WTC11 (cell line): ENCODE measurements around the gene THSD7B. TPM values are rescaled to one million over a fixed set of nuclear protein-coding genes. Genes with fewer than 3 reads are reported as not detected.

Experiments
- ATAC-seq: fragments of 200-7000 bp; cut with Tn5 transposase; 2 replicates; pipeline ENCODE4 v1.10.0; 2021; ENCODE audit warnings: mild to moderate bottlenecking, moderate library complexity
- CTCF ChIA-PET: fragments of 300-600 bp; sonication (Branson Sonifier 250); formaldehyde crosslinking; loops from one replicate; lab custom pipeline; 2021; ENCODE audit warnings: antibody characterized with exemption; lab: Charles Lee
- POLR2A ChIA-PET: fragments of 350-600 bp; sonication (Branson Sonifier 250); formaldehyde crosslinking; loops from one replicate; lab custom pipeline; 2021; ENCODE audit warnings: antibody characterized with exemption; lab: Charles Lee
- DNase-seq: peaks from one replicate; pipeline ENCODE4 v3.0.0; 2021; ENCODE audit warnings: low spot score
- H3K27ac Mint-ChIP-seq: 2 replicates; pipeline ENCODE4 v1.8.0; 2021; ENCODE audit warnings: mixed read lengths
- H3K27me3 Mint-ChIP-seq: 2 replicates; pipeline ENCODE4 v1.8.0; 2021; ENCODE audit warnings: low read depth, mild to moderate bottlenecking, moderate library complexity, mixed read lengths
- H3K36me3 Mint-ChIP-seq: 2 replicates; pipeline ENCODE4 v1.8.0; 2021; ENCODE audit warnings: mixed read lengths
- H3K4me1 Mint-ChIP-seq: 2 replicates; pipeline ENCODE4 v1.8.0; 2022; ENCODE audit warnings: mixed read lengths
- H3K4me3 Mint-ChIP-seq: 2 replicates; pipeline ENCODE4 v1.8.0; 2021; ENCODE audit warnings: mild to moderate bottlenecking, moderate library complexity, mixed read lengths
- H3K9me3 Mint-ChIP-seq: 2 replicates; pipeline ENCODE4 v1.8.0; 2021; ENCODE audit warnings: mixed read lengths
- CBFB ChIP-seq: sonication (generic); formaldehyde crosslinking; IDR thresholded peaks from 2 replicates; pipeline ENCODE4 v1.8.1; 2022; ENCODE audit warnings: mild to moderate bottlenecking, low read depth, missing genetic modification reagents
- CREM ChIP-seq: sonication (generic); formaldehyde crosslinking; IDR thresholded peaks from 2 replicates; pipeline ENCODE4 v1.8.1; 2022; ENCODE audit warnings: mild to moderate bottlenecking, missing genetic modification reagents, moderate library complexity
- E2F5 ChIP-seq: sonication (generic); formaldehyde crosslinking; IDR thresholded peaks from 2 replicates; pipeline ENCODE4 v1.8.1; 2022; ENCODE audit warnings: mild to moderate bottlenecking, moderate library complexity, missing genetic modification reagents
- ELF4 ChIP-seq: sonication (generic); formaldehyde crosslinking; IDR thresholded peaks from 2 replicates; pipeline ENCODE4 v1.8.1; 2022; ENCODE audit warnings: low read depth, mild to moderate bottlenecking, moderate library complexity, missing genetic modification reagents
- ESRRA ChIP-seq: sonication (generic); formaldehyde crosslinking; IDR thresholded peaks from 2 replicates; pipeline ENCODE4 v1.8.1; 2022; ENCODE audit warnings: mild to moderate bottlenecking, missing genetic modification reagents, borderline replicate concordance
- FOXK1 ChIP-seq: sonication (generic); formaldehyde crosslinking; IDR thresholded peaks from 2 replicates; pipeline ENCODE4 v1.8.0; 2022; ENCODE audit warnings: mild to moderate bottlenecking, moderate library complexity, missing genetic modification reagents
- MLX ChIP-seq: sonication (generic); formaldehyde crosslinking; IDR thresholded peaks from 2 replicates; pipeline ENCODE4 v1.8.1; 2023; ENCODE audit warnings: mild to moderate bottlenecking, missing genetic modification reagents, moderate library complexity
- MXD4 ChIP-seq: fragments of 250-450 bp; sonication (Bioruptor Pico); IDR thresholded peaks from 2 replicates; pipeline ENCODE4 v1.8.0; 2021; ENCODE audit warnings: mild to moderate bottlenecking, moderate library complexity, borderline replicate concordance
- NR1H2 ChIP-seq: sonication (generic); formaldehyde crosslinking; IDR thresholded peaks from 2 replicates; pipeline ENCODE4 v1.9.0; 2021; ENCODE audit warnings: mild to moderate bottlenecking, moderate library complexity, missing genetic modification reagents
- OVOL2 ChIP-seq: fragments of 250-450 bp; sonication (Bioruptor Pico); IDR thresholded peaks from 2 replicates; pipeline ENCODE4 v1.9.0; 2021; ENCODE audit warnings: mild to moderate bottlenecking, borderline replicate concordance
- PREB ChIP-seq: sonication (generic); formaldehyde crosslinking; IDR thresholded peaks from 2 replicates; pipeline ENCODE4 v1.8.1; 2022; ENCODE audit warnings: mild to moderate bottlenecking, missing genetic modification reagents, moderate library complexity, borderline replicate concordance
- SOX15 ChIP-seq: fragments of 250-450 bp; sonication (Bioruptor Pico); IDR thresholded peaks from 2 replicates; pipeline ENCODE4 v1.9.0; 2021; ENCODE audit warnings: mild to moderate bottlenecking
- TP53 ChIP-seq: sonication (generic); formaldehyde crosslinking; IDR thresholded peaks from 2 replicates; pipeline ENCODE4 v1.8.1; 2023; ENCODE audit warnings: mild to moderate bottlenecking, missing genetic modification reagents
- ZBTB21 ChIP-seq: sonication (generic); formaldehyde crosslinking; IDR thresholded peaks from 2 replicates; pipeline ENCODE4 v1.8.1; 2023; ENCODE audit warnings: mild to moderate bottlenecking, missing genetic modification reagents, borderline replicate concordance
- ZNF232 ChIP-seq: sonication (generic); formaldehyde crosslinking; IDR thresholded peaks from 2 replicates; pipeline ENCODE4 v1.8.0; 2022; ENCODE audit warnings: mild to moderate bottlenecking, missing genetic modification reagents
- ZNF512 ChIP-seq: sonication (generic); formaldehyde crosslinking; IDR thresholded peaks from 2 replicates; pipeline ENCODE4 v1.8.1; 2022; ENCODE audit warnings: missing genetic modification reagents, borderline replicate concordance
- ZSCAN18 ChIP-seq: fragments of 250-450 bp; sonication (Bioruptor Pico); IDR thresholded peaks from 2 replicates; pipeline ENCODE4 v2.1.2; 2022; ENCODE audit warnings: mild to moderate bottlenecking, moderate library complexity
- total RNA-seq: library from RNA; stranded (reverse); gene quantifications from 3 replicates; pipeline ENCODE4 v1.2.3, GENCODE V29; 2021
- TF ChIP-seq, protein P1 (sequence below): sonication (generic); formaldehyde crosslinking; IDR thresholded peaks from 2 replicates; pipeline ENCODE4 v1.8.1; 2023; ENCODE audit warnings: mild to moderate bottlenecking, moderate library complexity, missing genetic modification reagents
- TF ChIP-seq, protein P2 (sequence below): sonication (generic); formaldehyde crosslinking; conservative IDR thresholded peaks from 2 replicates; pipeline ENCODE4 v1.8.1; 2023; ENCODE audit warnings: mild to moderate bottlenecking, low read depth, missing genetic modification reagents, moderate library complexity
- TF ChIP-seq, protein P3 (sequence below): sonication (generic); formaldehyde crosslinking; IDR thresholded peaks from 2 replicates; pipeline ENCODE4 v1.8.0; 2022; ENCODE audit warnings: mild to moderate bottlenecking, missing genetic modification reagents
- TF ChIP-seq, protein P4 (sequence below): sonication (generic); formaldehyde crosslinking; IDR thresholded peaks from 2 replicates; pipeline ENCODE4 v1.8.0; 2023; ENCODE audit warnings: missing genetic modification reagents

The THSD7B gene
- total RNA-seq, 1 experiment from 2014 or later, result 2.9 TPM

- no peak for TF ChIP-seq E2F5 (CRISPR knock-in tag)
- no peak for TF ChIP-seq ESRRA (CRISPR knock-in tag)
- no peak for TF ChIP-seq FOXK1 (CRISPR knock-in tag)
- TF ChIP-seq ZSCAN18 (CRISPR knock-in tag), result no peak
- no peak for TF ChIP-seq NR1H2 (CRISPR knock-in tag)
- TF ChIP-seq MLX, result no peak
- TF ChIP-seq ZBTB21, result no peak
- TF ChIP-seq, protein P1, sequence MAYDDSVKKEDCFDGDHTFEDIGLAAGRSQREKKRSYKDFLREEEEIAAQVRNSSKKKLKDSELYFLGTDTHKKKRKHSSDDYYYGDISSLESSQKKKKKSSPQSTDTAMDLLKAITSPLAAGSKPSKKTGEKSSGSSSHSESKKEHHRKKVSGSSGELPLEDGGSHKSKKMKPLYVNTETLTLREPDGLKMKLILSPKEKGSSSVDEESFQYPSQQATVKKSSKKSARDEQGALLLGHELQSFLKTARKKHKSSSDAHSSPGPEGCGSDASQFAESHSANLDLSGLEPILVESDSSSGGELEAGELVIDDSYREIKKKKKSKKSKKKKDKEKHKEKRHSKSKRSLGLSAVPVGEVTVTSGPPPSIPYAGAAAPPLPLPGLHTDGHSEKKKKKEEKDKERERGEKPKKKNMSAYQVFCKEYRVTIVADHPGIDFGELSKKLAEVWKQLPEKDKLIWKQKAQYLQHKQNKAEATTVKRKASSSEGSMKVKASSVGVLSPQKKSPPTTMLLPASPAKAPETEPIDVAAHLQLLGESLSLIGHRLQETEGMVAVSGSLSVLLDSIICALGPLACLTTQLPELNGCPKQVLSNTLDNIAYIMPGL (CRISPR knock-in tag), result no peak
- no peak for TF ChIP-seq ELF4 (CRISPR knock-in tag)
- TF ChIP-seq SOX15 (CRISPR knock-in tag), result no peak
- no peak for TF ChIP-seq CREM
- TF ChIP-seq, protein P2, sequence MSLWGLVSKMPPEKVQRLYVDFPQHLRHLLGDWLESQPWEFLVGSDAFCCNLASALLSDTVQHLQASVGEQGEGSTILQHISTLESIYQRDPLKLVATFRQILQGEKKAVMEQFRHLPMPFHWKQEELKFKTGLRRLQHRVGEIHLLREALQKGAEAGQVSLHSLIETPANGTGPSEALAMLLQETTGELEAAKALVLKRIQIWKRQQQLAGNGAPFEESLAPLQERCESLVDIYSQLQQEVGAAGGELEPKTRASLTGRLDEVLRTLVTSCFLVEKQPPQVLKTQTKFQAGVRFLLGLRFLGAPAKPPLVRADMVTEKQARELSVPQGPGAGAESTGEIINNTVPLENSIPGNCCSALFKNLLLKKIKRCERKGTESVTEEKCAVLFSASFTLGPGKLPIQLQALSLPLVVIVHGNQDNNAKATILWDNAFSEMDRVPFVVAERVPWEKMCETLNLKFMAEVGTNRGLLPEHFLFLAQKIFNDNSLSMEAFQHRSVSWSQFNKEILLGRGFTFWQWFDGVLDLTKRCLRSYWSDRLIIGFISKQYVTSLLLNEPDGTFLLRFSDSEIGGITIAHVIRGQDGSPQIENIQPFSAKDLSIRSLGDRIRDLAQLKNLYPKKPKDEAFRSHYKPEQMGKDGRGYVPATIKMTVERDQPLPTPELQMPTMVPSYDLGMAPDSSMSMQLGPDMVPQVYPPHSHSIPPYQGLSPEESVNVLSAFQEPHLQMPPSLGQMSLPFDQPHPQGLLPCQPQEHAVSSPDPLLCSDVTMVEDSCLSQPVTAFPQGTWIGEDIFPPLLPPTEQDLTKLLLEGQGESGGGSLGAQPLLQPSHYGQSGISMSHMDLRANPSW (CRISPR knock-in tag), result no peak
Observed at GRCh38 chr2:137208431-137208891, 443.1 kb downstream of the THSD7B start (continued).

DNA sequence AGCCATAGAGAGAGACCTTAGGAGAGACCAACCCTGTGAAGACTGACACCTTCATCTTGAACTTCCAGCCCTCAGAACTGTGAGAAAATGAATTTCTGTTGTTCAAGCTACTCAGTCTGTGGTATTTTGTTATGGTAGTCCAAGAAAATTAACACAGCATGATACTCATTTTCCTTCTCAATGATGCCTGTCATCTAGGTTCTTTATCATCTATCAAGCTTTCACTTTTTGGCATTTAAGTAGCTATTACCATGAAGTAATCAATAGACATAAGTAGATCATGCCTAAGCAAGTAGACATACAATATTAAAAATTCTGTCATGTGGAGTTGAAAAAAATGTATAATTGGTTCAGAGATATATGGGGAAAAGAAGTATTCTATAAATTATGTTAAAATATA, 444.7 kb downstream of the THSD7B start:
- CTCF ChIA-PET, result no interaction called here
- Mint-ChIP-seq H3K4me1 (peaks cover 48% of the 10 kb centered on the region), H3K27ac (no peak overlapping the region), H3K27me3 (no peaks in the 10 kb centered on the region), H3K9me3 (peaks cover 6% of the 10 kb centered on the region; the same call in 1 of the 2 replicates), H3K36me3 (no peaks in the 10 kb centered on the region), H3K4me3 (no peak overlapping the region)
- POLR2A ChIA-PET, result no interaction called here
- DNase-seq (no peak), ATAC-seq (no peak)
- TF ChIP-seq, protein P3, sequence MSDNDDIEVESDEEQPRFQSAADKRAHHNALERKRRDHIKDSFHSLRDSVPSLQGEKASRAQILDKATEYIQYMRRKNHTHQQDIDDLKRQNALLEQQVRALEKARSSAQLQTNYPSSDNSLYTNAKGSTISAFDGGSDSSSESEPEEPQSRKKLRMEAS, result no peak
- no peak for TF ChIP-seq TP53 (CRISPR knock-in tag)
- no peak for TF ChIP-seq OVOL2
- TF ChIP-seq MLX, result no peak
- TF ChIP-seq, protein P4, sequence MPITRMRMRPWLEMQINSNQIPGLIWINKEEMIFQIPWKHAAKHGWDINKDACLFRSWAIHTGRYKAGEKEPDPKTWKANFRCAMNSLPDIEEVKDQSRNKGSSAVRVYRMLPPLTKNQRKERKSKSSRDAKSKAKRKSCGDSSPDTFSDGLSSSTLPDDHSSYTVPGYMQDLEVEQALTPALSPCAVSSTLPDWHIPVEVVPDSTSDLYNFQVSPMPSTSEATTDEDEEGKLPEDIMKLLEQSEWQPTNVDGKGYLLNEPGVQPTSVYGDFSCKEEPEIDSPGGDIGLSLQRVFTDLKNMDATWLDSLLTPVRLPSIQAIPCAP (CRISPR knock-in tag), result no peak
- TF ChIP-seq MXD4, result no peak
- no peak for TF ChIP-seq ZBTB21
- no peak for TF ChIP-seq PREB (CRISPR knock-in tag)
- no peak for TF ChIP-seq ZNF512 (CRISPR knock-in tag)
- no peak for TF ChIP-seq ZNF232 (CRISPR knock-in tag)
- TF ChIP-seq CBFB (CRISPR knock-in tag), result no peak
